Subcutaneous adipose tissue (tissue), 4 donors: Measurements from ENCODE around the gene LRRC30. TPM values are rescaled to one million over a fixed set of nuclear protein-coding genes. Genes with fewer than 3 reads are reported as not detected.

Experiments used
- CTCF ChIP-seq: fragments of 450-650 bp; IDR thresholded peaks from one replicate; pipeline ENCODE4 v1.5.1; 2016; ENCODE audit warnings: low read depth, mild to moderate bottlenecking, control low read depth, antibody characterized with exemption, moderate library complexity
- total RNA-seq, 4 donors: library from RNA; depleted of rRNA; stranded (reverse); fragments of >200 nt; gene quantifications; one replicate each; pipeline ENCODE4 v1.1.0, GENCODE V29; 2016

The LRRC30 gene
- total RNA-seq, 4 donors from 2014 or later = not detected

- TF ChIP-seq CTCF = no peak
These were observed 6.9 kb downstream of the LRRC30 start for GRCh38 chr18:7237673-7238272.

DNA sequence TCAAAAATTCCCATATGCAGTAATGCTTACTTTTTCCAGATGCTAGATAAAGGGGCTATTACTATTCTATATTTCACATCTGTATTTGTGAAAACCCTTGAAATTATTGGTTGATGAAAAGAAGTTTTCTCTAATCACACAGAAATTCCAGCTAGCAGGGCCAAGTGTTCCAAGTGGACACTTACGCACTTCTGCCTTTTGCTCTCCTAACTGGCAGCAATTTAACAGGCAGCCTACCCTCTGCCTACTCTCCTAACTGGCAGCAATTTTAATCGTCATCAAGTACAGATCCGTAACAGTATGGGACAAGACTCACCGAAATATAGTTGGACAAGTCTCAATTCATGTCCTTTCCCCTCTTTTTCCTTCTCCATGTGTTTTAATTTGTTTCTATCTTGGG, 12.0 kb downstream of the LRRC30 start:
- TF ChIP-seq CTCF = no peak

- no peak for TF ChIP-seq CTCF
These were observed 18.0 kb downstream of the LRRC30 start for GRCh38 chr18:7248877-7249276.

GRCh38 chr18:7254163-7254562, 23.3 kb downstream of the LRRC30 start:
- TF ChIP-seq CTCF = no peak

- no peak for TF ChIP-seq CTCF
These were observed 24.2 kb downstream of the LRRC30 start for GRCh38 chr18:7255054-7255453.

- TF ChIP-seq CTCF = no peak
These were observed 24.8 kb downstream of the LRRC30 start for GRCh38 chr18:7255643-7256042.

DNA sequence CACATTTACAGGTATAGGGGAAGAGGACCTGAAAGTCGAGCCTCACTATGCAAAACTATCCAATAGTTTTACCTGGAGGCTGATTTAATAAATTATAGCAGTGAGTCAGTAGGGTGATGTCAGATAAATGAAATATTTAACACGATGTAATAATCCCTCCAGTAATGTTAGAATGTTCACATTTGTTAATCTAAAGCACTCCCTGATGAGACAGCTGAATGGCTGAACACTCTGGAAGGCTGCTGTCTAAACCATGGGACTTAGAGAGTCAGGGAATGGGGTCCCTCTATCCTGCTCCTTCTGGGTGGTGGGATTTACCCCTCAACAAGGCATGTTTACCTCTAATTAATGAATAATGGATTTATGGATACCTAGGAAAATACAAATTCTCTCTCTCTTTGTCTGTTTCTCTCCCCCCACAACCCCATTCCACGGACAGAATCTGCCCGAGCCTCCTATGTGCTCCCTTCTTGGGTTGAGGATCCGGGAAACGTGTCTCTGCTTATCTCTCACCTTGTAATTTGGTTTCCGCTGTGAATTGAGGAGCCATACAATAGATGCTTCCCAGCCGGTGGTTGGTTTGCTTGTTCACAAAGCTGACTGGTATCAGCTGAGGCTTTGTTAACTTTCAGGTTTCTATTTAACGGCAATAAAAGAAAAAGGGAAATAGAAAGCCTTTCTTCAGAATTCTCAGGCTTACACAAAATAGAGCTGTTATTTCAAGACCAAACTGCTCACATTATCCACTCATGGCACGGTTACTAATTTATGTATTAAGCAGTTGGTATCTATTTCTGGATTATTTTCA, 25.9 kb downstream of the LRRC30 start:
- TF ChIP-seq CTCF = no peak
